Measurements from ENCODE around the gene RAB2B.

DNA sequence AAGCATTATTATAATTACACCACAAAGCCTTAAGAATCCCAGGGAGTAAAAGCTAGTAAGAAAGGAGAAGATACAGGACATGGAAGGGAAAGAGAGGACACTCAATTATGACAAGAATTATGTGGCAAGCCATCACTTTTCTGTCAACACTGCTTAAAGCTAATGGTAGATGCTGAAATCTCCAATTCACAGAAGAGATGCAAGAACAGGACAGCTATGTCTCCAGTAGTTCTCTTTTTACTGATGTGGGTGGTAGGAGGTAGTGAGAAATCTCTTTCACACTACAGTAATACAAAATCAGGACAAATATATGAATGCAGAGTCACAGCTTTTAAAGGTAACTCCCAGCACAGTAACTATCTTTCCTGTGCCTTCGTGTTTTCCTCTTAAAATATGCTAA lies 50.1 kb downstream of the RAB2B start:
- TF ChIP-seq, protein P1, sequence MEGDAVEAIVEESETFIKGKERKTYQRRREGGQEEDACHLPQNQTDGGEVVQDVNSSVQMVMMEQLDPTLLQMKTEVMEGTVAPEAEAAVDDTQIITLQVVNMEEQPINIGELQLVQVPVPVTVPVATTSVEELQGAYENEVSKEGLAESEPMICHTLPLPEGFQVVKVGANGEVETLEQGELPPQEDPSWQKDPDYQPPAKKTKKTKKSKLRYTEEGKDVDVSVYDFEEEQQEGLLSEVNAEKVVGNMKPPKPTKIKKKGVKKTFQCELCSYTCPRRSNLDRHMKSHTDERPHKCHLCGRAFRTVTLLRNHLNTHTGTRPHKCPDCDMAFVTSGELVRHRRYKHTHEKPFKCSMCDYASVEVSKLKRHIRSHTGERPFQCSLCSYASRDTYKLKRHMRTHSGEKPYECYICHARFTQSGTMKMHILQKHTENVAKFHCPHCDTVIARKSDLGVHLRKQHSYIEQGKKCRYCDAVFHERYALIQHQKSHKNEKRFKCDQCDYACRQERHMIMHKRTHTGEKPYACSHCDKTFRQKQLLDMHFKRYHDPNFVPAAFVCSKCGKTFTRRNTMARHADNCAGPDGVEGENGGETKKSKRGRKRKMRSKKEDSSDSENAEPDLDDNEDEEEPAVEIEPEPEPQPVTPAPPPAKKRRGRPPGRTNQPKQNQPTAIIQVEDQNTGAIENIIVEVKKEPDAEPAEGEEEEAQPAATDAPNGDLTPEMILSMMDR (IDR thresholded peaks at IDR 0.05), result no peak
- TF ChIP-seq POLR2A (IDR thresholded peaks at IDR 0.05), result no peak
